HL-60/S4 treated with retinoic acid at 250 ng/mL for 4 days and 3 days (cell line): ENCODE measurements around the gene GINM1.

Experiments used
- in situ Hi-C: fragments of 300-500 bp; cut with MboI; formaldehyde crosslinking; loops from 2 replicates; pipeline ENCODE4 v1.7.0; 2022; ENCODE audit warnings: low sequenced_read_pairs

Gene GINM1

GRCh38 chr6:149592983-149593382, 26.8 kb downstream of the GINM1 start:
- in situ Hi-C loops = no loop called here

GRCh38 chr6:149593408-149593807, 27.2 kb downstream of the GINM1 start:
- in situ Hi-C loops = no loop called here

- in situ Hi-C loops = no loop called here
Measured at GRCh38 chr6:149600508-149600907, 34.3 kb downstream of the GINM1 start.

- in situ Hi-C loops = no loop called here
Measured at GRCh38 chr6:149608381-149608982, 42.3 kb downstream of the GINM1 start.

- in situ Hi-C loops = no loop called here
Measured at GRCh38 chr6:149614337-149614736, 48.2 kb downstream of the GINM1 start.

GRCh38 chr6:149615805-149616204, 49.6 kb downstream of the GINM1 start:
- in situ Hi-C loops = no loop called here

GRCh38 chr6:149627672-149628071, 61.5 kb downstream of the GINM1 start:
- in situ Hi-C loops = no loop called here

- in situ Hi-C loops = no loop called here
Measured at GRCh38 chr6:149628875-149629510, 62.8 kb downstream of the GINM1 start.

- in situ Hi-C loops = no loop called here
Measured at GRCh38 chr6:149634315-149634714, 68.1 kb downstream of the GINM1 start.

GRCh38 chr6:149636124-149636523, 69.9 kb downstream of the GINM1 start:
- in situ Hi-C loops = no loop called here
